Mucosa of descending colon (tissue), 3 donors: ENCODE measurements around the gene MSH3. TPM values are rescaled to one million over a fixed set of nuclear protein-coding genes. Genes with fewer than 3 reads are reported as not detected.
A peak's percentile ranks its signal among the peaks of the same experiment; 100 is the strongest.

ENCODE experiments used
- ATAC-seq: fragments of 200-7000 bp; cut with Tn5 transposase; one replicate; pipeline ENCODE4 v1.9.1; 2020; ENCODE audit warnings: mild to moderate bottlenecking, moderate library complexity
- DNase-seq, 3 donors: peaks; one replicate each; pipeline ENCODE4 v3.0.0-alpha.2; 2020
- H3K36me3 ChIP-seq: fragments of 200-600 bp; one replicate; pipeline ENCODE4 v1.8.0; 2021; ENCODE audit warnings: low read depth, mild to moderate bottlenecking
- H3K4me1 ChIP-seq: fragments of 200-600 bp; one replicate; pipeline ENCODE4 v1.8.0; 2021; ENCODE audit warnings: low read depth, mild to moderate bottlenecking
- H3K4me3 ChIP-seq: fragments of 200-600 bp; one replicate; pipeline ENCODE4 v1.8.0; 2021; ENCODE audit warnings: mild to moderate bottlenecking
- H3K9me3 ChIP-seq: fragments of 200-600 bp; one replicate; pipeline ENCODE4 v1.8.0; 2021; ENCODE audit warnings: mild to moderate bottlenecking
- intact Hi-C, 2 donors: fragments of 100-400 bp; cut with DNase I in 1 of 2; cut with micrococcal nuclease in 1 of 2; formaldehyde crosslinking; loops; one replicate each; pipeline versions ENCODE4 v1.11.0 to v1.11.1; 2022; cut with DNase I, micrococcal nuclease
- total RNA-seq, 3 donors: library from RNA; stranded (reverse); fragmentation: NEBNext Ultra II Directional in 2 of 3; extraction: Animal tissue kit (Norgen Biotek cat#: 25700) in 2 of 3; gene quantifications; one replicate each; pipeline versions ENCODE4 v1.2.1 to v1.2.4, GENCODE V29; 2021 to 2023
- TF ChIP-seq, protein P1 (sequence below): fragments of 200-600 bp; IDR thresholded peaks from one replicate; pipeline ENCODE4 v1.8.0; 2022; ENCODE audit warnings: antibody characterized with exemption, mild to moderate bottlenecking
- donor health status: DM: no; HTN: no; CAD: no; lungs with moderate emphysema.
- donor health status: DM: no; HTN: no; CAD: no.
- donor health status: DM: no; HTN: yes; CAD: no.

Gene MSH3
- total RNA-seq, 3 donors from 2014 or later, result 16.8 to 20.0 (median 17.1) TPM

DNA sequence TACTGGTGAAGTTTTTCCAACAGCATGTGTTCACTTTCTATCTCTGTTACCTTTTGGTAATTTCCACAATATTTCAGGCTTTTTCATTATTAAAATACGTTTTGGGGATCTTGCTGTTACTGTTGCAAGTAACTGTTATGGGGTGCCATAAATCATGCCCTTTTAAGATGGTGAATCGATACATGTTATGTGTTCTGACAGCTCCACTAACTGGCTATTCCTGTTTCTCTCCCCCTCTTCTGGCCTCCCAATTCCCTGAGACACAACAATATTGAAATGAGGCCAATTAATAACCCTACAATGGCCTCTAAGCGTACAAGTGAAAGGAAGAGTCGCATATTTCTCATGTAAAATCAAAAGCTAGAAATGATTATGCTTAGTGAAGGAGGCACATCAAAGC lies 13.1 kb upstream of the MSH3 start:
- H3K4me1 ChIP-seq, result no peaks in the 10 kb centered on the region
- no peaks in the 10 kb centered on the region for H3K36me3 ChIP-seq
- intact Hi-C loops, result no loop called here
- no peak for DNase-seq
- TF ChIP-seq, protein P1, sequence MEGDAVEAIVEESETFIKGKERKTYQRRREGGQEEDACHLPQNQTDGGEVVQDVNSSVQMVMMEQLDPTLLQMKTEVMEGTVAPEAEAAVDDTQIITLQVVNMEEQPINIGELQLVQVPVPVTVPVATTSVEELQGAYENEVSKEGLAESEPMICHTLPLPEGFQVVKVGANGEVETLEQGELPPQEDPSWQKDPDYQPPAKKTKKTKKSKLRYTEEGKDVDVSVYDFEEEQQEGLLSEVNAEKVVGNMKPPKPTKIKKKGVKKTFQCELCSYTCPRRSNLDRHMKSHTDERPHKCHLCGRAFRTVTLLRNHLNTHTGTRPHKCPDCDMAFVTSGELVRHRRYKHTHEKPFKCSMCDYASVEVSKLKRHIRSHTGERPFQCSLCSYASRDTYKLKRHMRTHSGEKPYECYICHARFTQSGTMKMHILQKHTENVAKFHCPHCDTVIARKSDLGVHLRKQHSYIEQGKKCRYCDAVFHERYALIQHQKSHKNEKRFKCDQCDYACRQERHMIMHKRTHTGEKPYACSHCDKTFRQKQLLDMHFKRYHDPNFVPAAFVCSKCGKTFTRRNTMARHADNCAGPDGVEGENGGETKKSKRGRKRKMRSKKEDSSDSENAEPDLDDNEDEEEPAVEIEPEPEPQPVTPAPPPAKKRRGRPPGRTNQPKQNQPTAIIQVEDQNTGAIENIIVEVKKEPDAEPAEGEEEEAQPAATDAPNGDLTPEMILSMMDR, result no peak
- ATAC-seq, result no peak
- H3K4me3 ChIP-seq, result no peak overlapping the region
- H3K9me3 ChIP-seq, result no peaks in the 10 kb centered on the region

DNA sequence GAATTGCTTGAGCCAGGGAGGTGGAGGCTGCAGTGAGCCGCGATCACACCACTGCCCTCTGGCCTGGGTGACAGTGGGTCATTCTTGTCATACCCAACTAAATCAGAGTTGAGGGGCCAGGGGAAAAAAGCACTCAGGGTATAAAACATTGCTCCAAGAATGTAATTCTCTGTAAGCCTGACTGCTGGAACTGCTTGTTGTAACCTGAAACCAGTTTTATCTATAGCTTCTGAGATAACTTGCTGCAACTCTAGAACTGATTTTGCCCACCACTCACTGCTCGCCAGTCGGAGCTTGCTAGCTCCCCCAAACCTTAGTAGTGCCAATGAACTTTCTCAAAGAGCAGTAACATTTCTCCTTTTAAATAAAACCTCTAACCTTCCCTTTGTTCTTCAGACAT lies 9.6 kb upstream of the MSH3 start:
- DNase-seq, result no peak
- intact Hi-C loops, result no loop called here
- TF ChIP-seq, protein P1, result no peak
- Histone ChIP-seq H3K9me3 (no peaks in the 10 kb centered on the region), H3K4me1 (no peaks in the 10 kb centered on the region), H3K4me3 (no peak overlapping the region), H3K36me3 (no peaks in the 10 kb centered on the region)
- no peak for ATAC-seq

DNA sequence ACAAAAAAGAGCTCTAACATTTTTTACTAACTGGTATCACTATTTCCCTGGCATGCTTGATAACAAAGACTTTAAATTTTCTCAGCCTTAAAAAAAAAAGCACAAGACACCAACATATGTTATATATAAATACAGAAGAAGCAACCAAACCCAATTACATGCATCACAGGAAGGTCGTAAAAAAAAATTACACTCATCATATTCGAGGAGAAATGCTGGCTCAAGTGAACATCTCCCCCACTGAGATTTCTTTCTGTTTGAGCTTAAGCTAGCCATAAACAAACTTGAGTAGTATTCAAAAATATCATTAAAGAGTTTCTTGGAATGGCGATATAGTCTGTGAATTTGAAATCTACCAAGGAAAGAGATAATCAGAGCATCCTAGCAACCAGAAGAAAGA lies 7.5 kb upstream of the MSH3 start:
- Histone ChIP-seq H3K4me1 (no peaks in the 10 kb centered on the region), H3K9me3 (no peaks in the 10 kb centered on the region), H3K4me3 (no peak overlapping the region), H3K36me3 (no peaks in the 10 kb centered on the region)
- DNase-seq, result no peak
- intact Hi-C loops, result no loop called here
- ATAC-seq, result no peak
- TF ChIP-seq, protein P1, result no peak

DNA sequence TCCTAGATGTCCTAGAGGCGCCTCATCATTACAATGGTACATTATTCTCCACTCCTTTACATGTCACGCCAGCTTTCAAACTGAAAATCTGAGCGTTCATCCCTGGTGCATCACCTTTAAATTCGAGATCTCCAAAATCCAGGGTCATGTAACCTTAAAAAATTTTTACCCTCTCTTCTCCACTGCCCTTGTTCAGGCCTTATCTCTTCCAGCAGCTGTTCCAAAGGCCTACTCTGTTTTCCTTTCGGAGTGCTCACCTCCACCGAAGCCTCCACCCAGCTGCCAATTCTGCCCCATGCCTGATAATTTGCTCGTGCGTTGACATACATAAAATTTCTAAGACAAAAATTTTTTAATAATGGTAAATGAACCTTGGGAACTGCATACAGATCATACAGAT lies 950 bp upstream of the MSH3 start:
- intact Hi-C loops, result no loop called here
- DNase-seq, result no peak
- ATAC-seq, result no peak
- H3K4me3 ChIP-seq, result no peak overlapping the region
- H3K9me3 ChIP-seq, result no peaks in the 10 kb centered on the region
- TF ChIP-seq, protein P1, result no peak
- peaks cover 5% of the 10 kb centered on the region for H3K36me3 ChIP-seq
- H3K4me1 ChIP-seq, result peaks cover 9% of the 10 kb centered on the region

DNA sequence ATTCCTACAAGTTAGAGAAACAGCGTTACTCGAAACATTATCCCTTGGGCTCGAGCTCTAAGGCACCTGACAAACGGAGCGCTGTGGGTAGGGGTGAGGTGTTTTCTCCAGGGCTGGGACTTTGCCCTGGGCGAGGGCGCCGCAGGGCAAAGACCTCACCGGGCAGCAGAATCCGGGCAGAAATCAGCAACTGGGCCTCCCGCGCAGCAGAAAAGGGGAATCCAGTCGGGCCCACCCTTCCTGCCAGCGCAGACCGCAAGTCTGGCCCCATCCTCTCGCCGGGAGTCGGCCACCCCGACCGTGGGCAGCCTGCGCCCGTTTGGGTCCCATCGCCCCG lies 430 bp upstream of the MSH3 start:
- TF ChIP-seq, protein P1, result no peak
- Histone ChIP-seq H3K4me3 (peak overlapping the region; percentile 69), H3K4me1 (peaks cover 9% of the 10 kb centered on the region), H3K9me3 (no peaks in the 10 kb centered on the region), H3K36me3 (peaks cover 5% of the 10 kb centered on the region)
- peak; percentile 55 for ATAC-seq
- intact Hi-C loops, result no loop called here
- DNase-seq, result peak in 2 of 3 donors; percentile 65 to 73

DNA sequence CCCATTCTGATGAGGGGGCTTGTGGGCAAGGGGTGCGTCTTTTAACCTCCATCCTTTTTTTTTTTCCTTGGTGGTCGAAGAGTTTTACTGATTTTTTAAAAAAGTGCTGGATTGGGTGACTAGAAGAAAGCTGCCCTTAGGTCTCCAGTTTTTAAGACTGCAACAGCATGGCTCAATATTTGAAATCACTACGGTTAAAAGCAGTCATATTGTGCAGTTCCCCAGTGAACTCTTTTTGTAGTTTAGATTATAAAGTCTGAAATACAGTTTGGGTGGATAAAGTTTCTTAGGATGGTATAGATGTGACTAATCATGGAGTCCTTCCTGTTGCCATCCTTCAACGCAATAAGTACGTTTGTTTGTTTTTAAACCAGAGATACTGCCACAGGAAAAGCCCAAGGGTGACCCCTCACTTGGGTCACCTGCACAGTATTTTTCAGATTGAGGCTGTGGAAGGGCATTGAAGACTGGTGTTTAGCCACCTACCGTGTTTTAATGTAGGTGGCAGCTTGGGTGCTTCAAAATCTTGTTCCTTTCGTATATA lies 851 bp downstream of the MSH3 start:
- ATAC-seq, result no peak
- no peaks in the 10 kb centered on the region for H3K9me3 ChIP-seq
- no peak for DNase-seq
- H3K4me1 ChIP-seq, result peaks cover 9% of the 10 kb centered on the region
- H3K4me3 ChIP-seq, result peak overlapping the region; percentile 69
- TF ChIP-seq, protein P1, result no peak
- intact Hi-C loops, result no loop called here
- peaks cover 5% of the 10 kb centered on the region for H3K36me3 ChIP-seq
